CD4-positive, CD25-positive, alpha-beta regulatory T cell (primary cell): ENCODE data around the gene HIVEP3. TPM values are rescaled to one million over a fixed set of nuclear protein-coding genes. Genes with fewer than 3 reads are reported as not detected.

ENCODE experiments used
- ATAC-seq, 2 donors: fragments of 150-1000 bp; cut with Tn5 transposase; one replicate each; pipeline ENCODE4 v1.10.0; 2021; ENCODE audit warnings: low read depth in 2 of 2, moderate number of reproducible peaks in 2 of 2, moderate library complexity in 1 of 2
- DNase-seq, 3 donors: peaks; one replicate each; pipeline versions ENCODE4 v3.0.0 to v3.0.0-alpha.2; 2012 to 2022; ENCODE audit warnings: mixed read lengths in 1 of 3
- H3K27ac ChIP-seq: one replicate; pipeline ENCODE4 v1.7.0; 2013; ENCODE audit warnings: mild to moderate bottlenecking, low read length; ENCODE audit not compliant: insufficient read depth, poor library complexity, severe bottlenecking
- H3K27me3 ChIP-seq: one replicate; pipeline ENCODE4 v1.7.0; 2013; ENCODE audit warnings: low read length; ENCODE audit not compliant: control insufficient read depth, insufficient read depth
- H3K36me3 ChIP-seq: one replicate; pipeline ENCODE4 v1.7.0; 2013; ENCODE audit warnings: mild to moderate bottlenecking, low read length, moderate library complexity; ENCODE audit not compliant: control insufficient read depth, insufficient read depth
- H3K4me1 ChIP-seq: 2 replicates; pipeline ENCODE4 v1.7.0; 2013; ENCODE audit warnings: mild to moderate bottlenecking, low read length; ENCODE audit not compliant: insufficient read depth, control insufficient read depth, poor library complexity, severe bottlenecking
- H3K4me3 ChIP-seq: one replicate; pipeline ENCODE4 v1.7.0; 2013; ENCODE audit warnings: low read depth, mild to moderate bottlenecking, low read length, moderate library complexity
- H3K9me3 ChIP-seq, 2 experiments: 1 replicate in 1 of 2; 2 replicates in 1 of 2; pipeline ENCODE4 v1.7.0; 2013; ENCODE audit warnings: low read length in 2 of 2, mild to moderate bottlenecking in 1 of 2, moderate library complexity in 1 of 2; ENCODE audit not compliant: control insufficient read depth in 2 of 2
- H3K27ac Mint-ChIP-seq, 3 donors: one replicate each; pipeline ENCODE4 v1.8.0; 2020 to 2022; ENCODE audit warnings: mild to moderate bottlenecking in 3 of 3, mixed read lengths in 3 of 3, moderate library complexity in 2 of 3
- H3K27me3 Mint-ChIP-seq: one replicate; pipeline ENCODE4 v1.8.0; 2022; ENCODE audit warnings: mild to moderate bottlenecking, mixed read lengths
- H3K36me3 Mint-ChIP-seq: one replicate; pipeline ENCODE4 v1.8.0; 2020; ENCODE audit warnings: mixed read lengths
- H3K4me1 Mint-ChIP-seq, 4 donors: one replicate each; pipeline ENCODE4 v1.8.0; 2020 to 2022; ENCODE audit warnings: mixed read lengths in 4 of 4, mild to moderate bottlenecking in 1 of 4
- H3K4me3 Mint-ChIP-seq, 4 donors: one replicate each; pipeline ENCODE4 v1.8.0; 2020 to 2022; ENCODE audit warnings: mild to moderate bottlenecking in 4 of 4, mixed read lengths in 4 of 4, moderate library complexity in 3 of 4
- H3K9me3 Mint-ChIP-seq, 7 donors: one replicate each; pipeline ENCODE4 v1.8.0; 2020 to 2022; ENCODE audit warnings: mixed read lengths in 7 of 7, mild to moderate bottlenecking in 3 of 7, moderate library complexity in 2 of 7
- polyA plus RNA-seq, 4 donors: library from polyadenylated mRNA; unstranded; fragments of 300-500 nt; fragmentation: Illumina TruSeq; gene quantifications; one replicate each; pipeline ENCODE4 v1.2.3, GENCODE V29; 2021
- total RNA-seq: library from RNA; stranded (reverse); gene quantifications from one replicate; pipeline ENCODE4 v1.2.3, GENCODE V29; 2022

HIVEP3 gene
- total and polyA plus RNA-seq, 5 donors from 2014 or later: 3.9 to 17.2 (median 7.5) TPM

- Mint-ChIP-seq H3K9me3 (peaks cover 0 to 5% (median 0%) of the 10 kb centered on the region in 7 donors), H3K4me1 (peaks cover 26 to 83% (median 59%) of the 10 kb centered on the region in 4 donors), H3K4me3 (peak overlapping the region in 1 of 4 donors; percentile 69), H3K27me3 (no peaks in the 10 kb centered on the region), H3K36me3 (peaks cover 3% of the 10 kb centered on the region), H3K27ac (peak overlapping the region; percentile 49 to 96 (median 87))
- Histone ChIP-seq H3K4me3 (peak overlapping the region; percentile 27), H3K4me1 (peaks cover 49% of the 10 kb centered on the region), H3K9me3 (no peaks in the 10 kb centered on the region), H3K36me3 (no peaks in the 10 kb centered on the region), H3K27ac (peak overlapping the region; percentile 25), H3K27me3 (no peaks in the 10 kb centered on the region)
- ATAC-seq (no peak), DNase-seq (no peak)
Observed at GRCh38 chr1:41902159-41902577, 16.6 kb downstream of the HIVEP3 start.

- no peaks in the 10 kb centered on the region for H3K27me3 Mint-ChIP-seq
- H3K27ac ChIP-seq: no peak overlapping the region
- DNase-seq: no peak
- H3K4me3 ChIP-seq: peak overlapping the region; percentile 6
- peak overlapping the region; percentile 64 to 93 (median 91) for H3K27ac Mint-ChIP-seq
- peak overlapping the region in 2 of 4 donors; percentile 45 to 62 for H3K4me3 Mint-ChIP-seq
- ATAC-seq: no peak
- no peaks in the 10 kb centered on the region for H3K9me3 ChIP-seq
- peaks cover 50% of the 10 kb centered on the region for H3K4me1 ChIP-seq
- peaks cover 3% of the 10 kb centered on the region for H3K36me3 Mint-ChIP-seq
- H3K27me3 ChIP-seq: no peaks in the 10 kb centered on the region
- H3K36me3 ChIP-seq: no peaks in the 10 kb centered on the region
- peaks cover 26 to 84% (median 59%) of the 10 kb centered on the region in 4 donors for H3K4me1 Mint-ChIP-seq
- H3K9me3 Mint-ChIP-seq: no peaks in the 10 kb centered on the region
Observed at GRCh38 chr1:41901551-41901950, 17.2 kb downstream of the HIVEP3 start.

GRCh38 chr1:41900603-41901444 lies 17.9 kb downstream of the HIVEP3 start:
- H3K4me3 ChIP-seq: no peak overlapping the region
- peaks cover 50% of the 10 kb centered on the region for H3K4me1 ChIP-seq
- no peaks in the 10 kb centered on the region for H3K36me3 ChIP-seq
- Mint-ChIP-seq H3K4me3 (peak overlapping the region in 3 of 4 donors; percentile 18 to 82 (median 62)), H3K27ac (peak overlapping the region; percentile 64 to 93 (median 91)), H3K27me3 (no peaks in the 10 kb centered on the region), H3K4me1 (peaks cover 26 to 91% (median 57%) of the 10 kb centered on the region in 4 donors), H3K36me3 (peaks cover 3% of the 10 kb centered on the region), H3K9me3 (no peaks in the 10 kb centered on the region)
- no peak for ATAC-seq
- no peaks in the 10 kb centered on the region for H3K9me3 ChIP-seq
- peak overlapping the region; percentile 77 for H3K27ac ChIP-seq
- no peaks in the 10 kb centered on the region for H3K27me3 ChIP-seq
- no peak for DNase-seq

- no peaks in the 10 kb centered on the region for H3K27me3 Mint-ChIP-seq
- H3K27ac ChIP-seq: peak overlapping the region; percentile 77
Observed at GRCh38 chr1:41898191-41898713, 20.5 kb downstream of the HIVEP3 start.

GRCh38 chr1:41895552-41895951 lies 23.2 kb downstream of the HIVEP3 start:
- no peaks in the 10 kb centered on the region for H3K9me3 ChIP-seq
- no peaks in the 10 kb centered on the region for H3K27me3 Mint-ChIP-seq
- no peaks in the 10 kb centered on the region for H3K9me3 Mint-ChIP-seq
- peaks cover 18 to 94% (median 52%) of the 10 kb centered on the region in 4 donors for H3K4me1 Mint-ChIP-seq
- no peak for DNase-seq
- peaks cover 65% of the 10 kb centered on the region for H3K4me1 ChIP-seq
- no peak overlapping the region for H3K27ac ChIP-seq
- H3K4me3 Mint-ChIP-seq: no peak overlapping the region
- H3K27me3 ChIP-seq: no peaks in the 10 kb centered on the region
- peak overlapping the region in 1 of 3 donors; percentile 85 for H3K27ac Mint-ChIP-seq
- no peaks in the 10 kb centered on the region for H3K36me3 ChIP-seq
- no peak overlapping the region for H3K4me3 ChIP-seq
- ATAC-seq: no peak
- H3K36me3 Mint-ChIP-seq: no peaks in the 10 kb centered on the region

More at GRCh38 chr1:41898191-41898713, 20.5 kb downstream of the HIVEP3 start:
- Histone ChIP-seq H3K27me3 (no peaks in the 10 kb centered on the region), H3K9me3 (no peaks in the 10 kb centered on the region), H3K36me3 (no peaks in the 10 kb centered on the region), H3K4me1 (peaks cover 59% of the 10 kb centered on the region), H3K4me3 (peak overlapping the region; percentile 77)
- DNase-seq (peak; percentile 44 to 97 (median 83)), ATAC-seq (peak; percentile 95 to 97)
- Mint-ChIP-seq H3K4me3 (peak overlapping the region; percentile 7 to 87 (median 56)), H3K36me3 (peaks cover 3% of the 10 kb centered on the region), H3K27ac (peak overlapping the region; percentile 95 to 99 (median 98)), H3K9me3 (no peaks in the 10 kb centered on the region), H3K4me1 (peaks cover 23 to 95% (median 56%) of the 10 kb centered on the region in 4 donors)

- H3K27ac ChIP-seq: no peak overlapping the region
- peak overlapping the region; percentile 40 to 88 (median 81) for H3K27ac Mint-ChIP-seq
- no peak for ATAC-seq
- H3K4me1 Mint-ChIP-seq: peaks cover 18 to 93% (median 48%) of the 10 kb centered on the region in 4 donors
- peak overlapping the region in 2 of 4 donors; percentile 14 to 70 for H3K4me3 Mint-ChIP-seq
- no peaks in the 10 kb centered on the region for H3K36me3 ChIP-seq
- no peak for DNase-seq
- no peaks in the 10 kb centered on the region for H3K36me3 Mint-ChIP-seq
- H3K9me3 ChIP-seq: no peaks in the 10 kb centered on the region
- no peaks in the 10 kb centered on the region for H3K27me3 Mint-ChIP-seq
- H3K4me3 ChIP-seq: no peak overlapping the region
- H3K4me1 ChIP-seq: peaks cover 59% of the 10 kb centered on the region
- no peaks in the 10 kb centered on the region for H3K9me3 Mint-ChIP-seq
- no peaks in the 10 kb centered on the region for H3K27me3 ChIP-seq
Observed at GRCh38 chr1:41894808-41895483, 23.8 kb downstream of the HIVEP3 start.

- Histone ChIP-seq H3K4me3 (no peak overlapping the region), H3K36me3 (no peaks in the 10 kb centered on the region), H3K9me3 (no peaks in the 10 kb centered on the region), H3K27ac (peak overlapping the region; percentile 15), H3K4me1 (peaks cover 52% of the 10 kb centered on the region), H3K27me3 (no peaks in the 10 kb centered on the region)
- ATAC-seq: no peak
- no peak for DNase-seq
- Mint-ChIP-seq H3K4me3 (peak overlapping the region in 3 of 4 donors; percentile 14 to 70 (median 39)), H3K9me3 (no peaks in the 10 kb centered on the region), H3K27me3 (no peaks in the 10 kb centered on the region), H3K27ac (peak overlapping the region; percentile 40 to 88 (median 81)), H3K36me3 (no peaks in the 10 kb centered on the region), H3K4me1 (peaks cover 18 to 87% (median 46%) of the 10 kb centered on the region in 4 donors)
Observed at GRCh38 chr1:41894101-41894807, 24.5 kb downstream of the HIVEP3 start.
